Panc1 (cell line): ENCODE measurements around the gene ZNF8. TPM values are rescaled to one million over a fixed set of nuclear protein-coding genes. Genes with fewer than 3 reads are reported as not detected.

Source experiments
- ATAC-seq: fragments of 200-7000 bp; cut with Tn5 transposase; 2 replicates; pipeline ENCODE4 v1.9.1; 2020; ENCODE audit warnings: mild to moderate bottlenecking, moderate library complexity
- BruUV-seq: library from RNA; stranded (reverse); fragments of 400-500 nt; replicated peaks from 2 replicates; lab custom pipeline; 2021; lab: Mats Ljungman, UMichigan
- CTCF ChIA-PET: fragments of 300-600 bp; sonication (Branson Sonifier 250); formaldehyde crosslinking; loops from one replicate; lab custom pipeline; 2022; ENCODE audit warnings: antibody characterized with exemption; lab: Charles Lee
- POLR2A ChIA-PET: fragments of 300-600 bp; sonication (Branson Sonifier 250); formaldehyde crosslinking; loops from one replicate; lab custom pipeline; 2022; ENCODE audit warnings: antibody characterized with exemption; lab: Charles Lee
- DNase-seq: peaks from one replicate; pipeline ENCODE4 v3.0.0-alpha.2; 2010; ENCODE audit warnings: low read depth, low spot score
- H3K27ac ChIP-seq: 2 replicates; pipeline ENCODE4 v1.5.1; 2011; ENCODE audit warnings: mild to moderate bottlenecking, low read length, inconsistent platforms
- H3K27me3 ChIP-seq: fragments of 200-500 bp; sonication (Bioruptor generic); 2 replicates; pipeline ENCODE4 v1.6.0; 2014; ENCODE audit warnings: low read length, inconsistent platforms; ENCODE audit not compliant: control insufficient read depth, insufficient read depth
- H3K36me3 ChIP-seq: fragments of 200-500 bp; sonication (Bioruptor generic); 2 replicates; pipeline ENCODE4 v1.5.1; 2014; ENCODE audit warnings: inconsistent platforms, mild to moderate bottlenecking, low read length, moderate library complexity; ENCODE audit not compliant: control insufficient read depth, insufficient read depth
- H3K4me1 ChIP-seq: 2 replicates; pipeline ENCODE4 v1.5.1; 2011; ENCODE audit warnings: inconsistent platforms, mild to moderate bottlenecking, low read length, moderate library complexity; ENCODE audit not compliant: control insufficient read depth, insufficient read depth
- H3K4me3 ChIP-seq, 2 experiments: 2 replicates each; pipeline ENCODE4 v1.5.1; 2011 to 2012; ENCODE audit warnings: low read depth in 2 of 2, low read length in 2 of 2, mild to moderate bottlenecking in 2 of 2, inconsistent platforms in 1 of 2, moderate library complexity in 1 of 2
- H3K9me3 ChIP-seq: fragments of 200-500 bp; sonication (Bioruptor generic); 2 replicates; pipeline ENCODE4 v1.5.1; 2014; ENCODE audit warnings: low read depth, mild to moderate bottlenecking, inconsistent platforms, low read length, moderate library complexity; ENCODE audit not compliant: control insufficient read depth, insufficient read depth
- POLR2AphosphoS5 ChIP-seq: IDR thresholded peaks from 2 replicates; pipeline ENCODE4 v1.6.1; 2012; ENCODE audit warnings: mild to moderate bottlenecking, low read depth, low read length, moderate library complexity
- SIN3A ChIP-seq: IDR thresholded peaks from 2 replicates; pipeline ENCODE4 v1.6.1; 2012; ENCODE audit warnings: low read depth, mild to moderate bottlenecking, low read length, moderate library complexity, borderline replicate concordance; ENCODE audit not compliant: insufficient read depth
- TCF7L2 ChIP-seq: IDR thresholded peaks from 2 replicates; pipeline ENCODE4 v1.6.1; 2011; ENCODE audit warnings: mild to moderate bottlenecking, low read depth, low read length, inconsistent platforms
- in situ Hi-C: cut with HindIII; loops from 2 replicates; pipeline ENCODE4 v1.10.0; 2016; ENCODE audit warnings: low sequenced_read_pairs, low pct_unique_long_range_greater_than_20kb
- intact Hi-C: fragments of 100-400 bp; cut with micrococcal nuclease; formaldehyde crosslinking; loops from one replicate; pipeline ENCODE4 v1.10.0; 2022; ENCODE audit not compliant: unreplicated experiment
- total RNA-seq: library from RNA; stranded (reverse); gene quantifications from one replicate; pipeline ENCODE4 v1.2.1, GENCODE V29; 2021; ENCODE audit not compliant: unreplicated experiment
- TF ChIP-seq, protein P1 (sequence below): fragments of 450-650 bp; IDR thresholded peaks from 2 replicates; pipeline ENCODE4 v1.5.1; 2017; ENCODE audit warnings: mild to moderate bottlenecking
- TF ChIP-seq, protein P2 (sequence below), 2 experiments: IDR thresholded peaks; 2 replicates each; pipeline ENCODE4 v1.6.1; 2011 to 2012; ENCODE audit warnings: low read depth in 2 of 2, control low read depth in 1 of 2, low read length in 1 of 2, mild to moderate bottlenecking in 1 of 2, moderate library complexity in 1 of 2; ENCODE audit not compliant: insufficient read depth in 1 of 2

The ZNF8 gene
- total RNA-seq, 1 experiment from 2014 or later = 12.6 TPM

DNA sequence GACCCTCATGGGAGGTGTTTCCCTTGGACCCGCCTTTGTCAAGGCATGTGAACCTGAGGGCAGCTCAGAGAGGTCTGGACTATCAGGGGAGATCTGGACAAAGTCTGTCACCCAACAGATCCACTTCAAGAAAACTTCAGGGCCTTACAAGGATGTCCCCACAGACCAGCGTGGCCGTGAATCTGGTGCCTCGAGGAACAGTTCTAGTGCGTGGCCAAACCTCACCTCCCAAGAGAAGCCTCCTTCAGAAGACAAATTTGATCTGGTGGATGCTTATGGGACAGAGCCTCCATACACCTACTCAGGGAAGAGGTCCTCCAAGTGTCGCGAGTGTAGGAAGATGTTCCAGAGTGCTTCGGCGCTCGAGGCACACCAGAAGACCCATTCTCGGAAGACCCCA, 59.6 kb downstream of the ZNF8 start:
- no TSS peak for BruUV-seq

DNA sequence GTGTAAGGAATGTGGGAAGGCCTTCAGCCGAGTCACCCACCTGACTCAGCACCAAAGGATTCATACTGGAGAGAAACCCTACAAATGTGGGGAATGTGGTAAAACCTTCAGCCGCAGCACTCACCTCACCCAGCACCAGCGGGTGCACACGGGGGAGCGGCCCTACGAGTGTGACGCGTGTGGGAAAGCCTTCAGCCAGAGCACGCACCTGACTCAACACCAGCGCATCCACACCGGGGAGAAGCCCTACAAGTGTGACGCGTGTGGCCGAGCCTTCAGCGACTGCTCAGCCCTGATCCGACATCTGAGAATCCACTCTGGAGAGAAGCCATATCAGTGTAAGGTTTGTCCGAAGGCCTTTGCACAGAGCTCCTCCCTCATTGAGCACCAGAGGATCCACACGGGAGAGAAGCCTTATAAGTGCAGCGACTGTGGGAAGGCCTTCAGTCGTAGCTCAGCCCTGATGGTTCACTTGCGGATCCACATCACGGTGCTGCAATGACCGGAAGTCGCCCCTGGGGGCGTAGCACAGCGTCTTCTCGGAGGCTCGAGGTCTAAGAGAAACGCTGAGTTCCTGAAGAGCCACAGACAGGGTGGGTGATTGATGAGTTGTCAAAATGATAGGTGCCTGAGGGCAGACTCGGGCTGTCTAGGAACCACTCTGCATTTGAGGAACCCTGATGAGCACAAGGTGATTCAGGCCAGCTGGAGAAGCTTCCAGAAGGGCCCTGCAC, 60.2 kb downstream of the ZNF8 start:
- ChIA-PET POLR2A (no interaction called here), CTCF (no interaction called here)
- Histone ChIP-seq H3K9me3 (0 out of 2 replicates have a peak, but pooled peaks cover 4% of the 10 kb centered on the region), H3K4me3 (no peak overlapping the region), H3K27me3 (no peaks in the 10 kb centered on the region), H3K27ac (no peak overlapping the region), H3K36me3 (no peaks in the 10 kb centered on the region), H3K4me1 (no peaks in the 10 kb centered on the region)
- intact Hi-C loops (no loop called here), in situ Hi-C loops (no loop called here)
- TF ChIP-seq TCF7L2 (no peak), SIN3A (no peak)
- TF ChIP-seq, protein P1, sequence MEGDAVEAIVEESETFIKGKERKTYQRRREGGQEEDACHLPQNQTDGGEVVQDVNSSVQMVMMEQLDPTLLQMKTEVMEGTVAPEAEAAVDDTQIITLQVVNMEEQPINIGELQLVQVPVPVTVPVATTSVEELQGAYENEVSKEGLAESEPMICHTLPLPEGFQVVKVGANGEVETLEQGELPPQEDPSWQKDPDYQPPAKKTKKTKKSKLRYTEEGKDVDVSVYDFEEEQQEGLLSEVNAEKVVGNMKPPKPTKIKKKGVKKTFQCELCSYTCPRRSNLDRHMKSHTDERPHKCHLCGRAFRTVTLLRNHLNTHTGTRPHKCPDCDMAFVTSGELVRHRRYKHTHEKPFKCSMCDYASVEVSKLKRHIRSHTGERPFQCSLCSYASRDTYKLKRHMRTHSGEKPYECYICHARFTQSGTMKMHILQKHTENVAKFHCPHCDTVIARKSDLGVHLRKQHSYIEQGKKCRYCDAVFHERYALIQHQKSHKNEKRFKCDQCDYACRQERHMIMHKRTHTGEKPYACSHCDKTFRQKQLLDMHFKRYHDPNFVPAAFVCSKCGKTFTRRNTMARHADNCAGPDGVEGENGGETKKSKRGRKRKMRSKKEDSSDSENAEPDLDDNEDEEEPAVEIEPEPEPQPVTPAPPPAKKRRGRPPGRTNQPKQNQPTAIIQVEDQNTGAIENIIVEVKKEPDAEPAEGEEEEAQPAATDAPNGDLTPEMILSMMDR = no peak
- ATAC-seq (no peak), DNase-seq (no peak)
- no TSS peak for BruUV-seq

More for the DNA sequence above, 59.6 kb downstream of the ZNF8 start:
- in situ Hi-C loops = no loop called here
- no peak overlapping the region for H3K27ac ChIP-seq
- no peak overlapping the region for H3K4me3 ChIP-seq
- H3K27me3 ChIP-seq = no peaks in the 10 kb centered on the region
- ATAC-seq = no peak
- DNase-seq = no peak
- POLR2A ChIA-PET = no interaction called here
- CTCF ChIA-PET = no interaction called here
- no peaks in the 10 kb centered on the region for H3K4me1 ChIP-seq
- TF ChIP-seq, protein P1 = no peak
- TF ChIP-seq TCF7L2 (no peak), POLR2AphosphoS5 (no peak), SIN3A (no peak)
- TF ChIP-seq, protein P2, sequence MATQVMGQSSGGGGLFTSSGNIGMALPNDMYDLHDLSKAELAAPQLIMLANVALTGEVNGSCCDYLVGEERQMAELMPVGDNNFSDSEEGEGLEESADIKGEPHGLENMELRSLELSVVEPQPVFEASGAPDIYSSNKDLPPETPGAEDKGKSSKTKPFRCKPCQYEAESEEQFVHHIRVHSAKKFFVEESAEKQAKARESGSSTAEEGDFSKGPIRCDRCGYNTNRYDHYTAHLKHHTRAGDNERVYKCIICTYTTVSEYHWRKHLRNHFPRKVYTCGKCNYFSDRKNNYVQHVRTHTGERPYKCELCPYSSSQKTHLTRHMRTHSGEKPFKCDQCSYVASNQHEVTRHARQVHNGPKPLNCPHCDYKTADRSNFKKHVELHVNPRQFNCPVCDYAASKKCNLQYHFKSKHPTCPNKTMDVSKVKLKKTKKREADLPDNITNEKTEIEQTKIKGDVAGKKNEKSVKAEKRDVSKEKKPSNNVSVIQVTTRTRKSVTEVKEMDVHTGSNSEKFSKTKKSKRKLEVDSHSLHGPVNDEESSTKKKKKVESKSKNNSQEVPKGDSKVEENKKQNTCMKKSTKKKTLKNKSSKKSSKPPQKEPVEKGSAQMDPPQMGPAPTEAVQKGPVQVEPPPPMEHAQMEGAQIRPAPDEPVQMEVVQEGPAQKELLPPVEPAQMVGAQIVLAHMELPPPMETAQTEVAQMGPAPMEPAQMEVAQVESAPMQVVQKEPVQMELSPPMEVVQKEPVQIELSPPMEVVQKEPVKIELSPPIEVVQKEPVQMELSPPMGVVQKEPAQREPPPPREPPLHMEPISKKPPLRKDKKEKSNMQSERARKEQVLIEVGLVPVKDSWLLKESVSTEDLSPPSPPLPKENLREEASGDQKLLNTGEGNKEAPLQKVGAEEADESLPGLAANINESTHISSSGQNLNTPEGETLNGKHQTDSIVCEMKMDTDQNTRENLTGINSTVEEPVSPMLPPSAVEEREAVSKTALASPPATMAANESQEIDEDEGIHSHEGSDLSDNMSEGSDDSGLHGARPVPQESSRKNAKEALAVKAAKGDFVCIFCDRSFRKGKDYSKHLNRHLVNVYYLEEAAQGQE (IDR thresholded peaks at IDR 0.05; ENCODE audit: insufficient read depth in 1 of 2, low read depth in 2 of 2, low read length in 1 of 2) = no peak
- intact Hi-C loops = no loop called here
- 0 out of 2 replicates have a peak, but pooled peaks cover 4% of the 10 kb centered on the region for H3K9me3 ChIP-seq
- no peaks in the 10 kb centered on the region for H3K36me3 ChIP-seq
